ENCODE data around the gene PTGFRN.
"Not testable (repeated sequence)": the region's sequence is repeated elsewhere in the genome, so short reads cannot be mapped to it uniquely, and the experiment has no call there.

The PTGFRN gene

DNA sequence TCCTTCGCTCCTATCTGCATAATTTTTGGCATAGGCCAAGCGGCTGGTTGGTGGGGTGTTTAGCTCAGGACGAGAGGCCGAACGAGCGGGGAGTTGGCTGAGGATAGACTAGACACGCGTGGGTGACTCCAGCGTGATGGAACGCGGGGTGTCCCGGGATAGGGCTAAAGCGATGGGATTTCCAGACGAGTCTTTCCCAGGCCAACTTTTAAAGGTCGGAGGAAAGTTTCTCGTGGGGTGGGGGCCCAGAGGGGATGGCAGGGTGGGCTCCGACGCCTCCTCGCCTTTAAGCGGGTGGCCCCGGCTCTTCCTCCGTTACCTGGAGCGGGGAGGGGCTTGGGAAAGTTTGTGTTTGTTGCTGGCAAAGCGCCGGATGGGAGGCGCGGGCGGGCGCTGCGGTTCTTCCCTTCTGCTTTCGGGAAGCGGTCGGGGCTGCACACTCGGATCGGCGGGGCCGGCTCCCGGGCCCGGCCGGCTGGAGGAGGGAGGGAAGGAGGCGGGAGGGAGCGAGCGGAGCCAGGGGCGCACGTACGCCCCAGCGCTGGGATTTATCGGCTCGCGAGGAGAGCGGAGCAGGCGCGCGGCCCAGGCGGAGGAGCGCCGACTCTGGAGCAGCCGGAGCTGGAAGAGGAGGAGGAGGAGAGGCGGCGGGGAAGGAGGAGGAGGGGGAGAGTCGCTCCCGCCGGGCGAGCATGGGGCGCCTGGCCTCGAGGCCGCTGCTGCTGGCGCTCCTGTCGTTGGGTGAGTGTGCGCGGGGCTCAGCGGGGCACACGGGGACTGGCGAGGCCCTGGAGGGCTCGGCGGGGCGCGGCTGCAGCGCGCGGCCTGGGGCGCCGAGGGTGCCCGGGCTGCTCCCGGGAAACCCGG is at the start of gene PTGFRN:
PTGFRN (plus strand) TSS at position 405 of the 867 bp plus-strand sequence; CDS start at position 693, 288 bp downstream.
- TF ChIP-seq ZNF565 (CRISPR knock-in tag; conservative IDR thresholded peaks at IDR 0.05; ENCODE audit: low read depth) (no peak), CSDC2 (CRISPR knock-in tag; IDR thresholded peaks at IDR 0.05) (no peak), ESRRG (CRISPR knock-in tag; IDR thresholded peaks at IDR 0.05) (no peak), RARB (CRISPR knock-in tag; IDR thresholded peaks at IDR 0.05) (no peak), PATZ1 (CRISPR knock-in tag; IDR thresholded peaks at IDR 0.05; ENCODE audit: borderline replicate concordance) (no peak), TOX (CRISPR knock-in tag; IDR thresholded peaks at IDR 0.05; ENCODE audit: borderline replicate concordance) (no peak), PPARA (CRISPR knock-in tag; IDR thresholded peaks at IDR 0.05; ENCODE audit: borderline replicate concordance) (no peak), POU6F1 (CRISPR knock-in tag; IDR thresholded peaks at IDR 0.05; ENCODE audit: borderline replicate concordance, low read depth) (no peak), GLIS3 (CRISPR knock-in tag; IDR thresholded peaks at IDR 0.05) (no peak), ARNTL (CRISPR knock-in tag; IDR thresholded peaks at IDR 0.05; ENCODE audit: borderline replicate concordance, low read depth) (no peak), ZFP3 (CRISPR knock-in tag; IDR thresholded peaks at IDR 0.05) (no peak), ZNF8 (CRISPR knock-in tag; IDR thresholded peaks at IDR 0.05) (no peak), SNAI2 (CRISPR knock-in tag; IDR thresholded peaks at IDR 0.05) (no peak), ZFP30 (CRISPR knock-in tag; IDR thresholded peaks at IDR 0.05) (no peak), TCF4 (CRISPR knock-in tag; IDR thresholded peaks at IDR 0.05; ENCODE audit: borderline replicate concordance) (no peak), ISL1 (CRISPR knock-in tag; IDR thresholded peaks at IDR 0.05) (no peak), ZC3H10 (CRISPR knock-in tag; IDR thresholded peaks at IDR 0.05) (no peak), OSR1 (CRISPR knock-in tag; IDR thresholded peaks at IDR 0.05) (no peak)
- TF ChIP-seq, protein P1, sequence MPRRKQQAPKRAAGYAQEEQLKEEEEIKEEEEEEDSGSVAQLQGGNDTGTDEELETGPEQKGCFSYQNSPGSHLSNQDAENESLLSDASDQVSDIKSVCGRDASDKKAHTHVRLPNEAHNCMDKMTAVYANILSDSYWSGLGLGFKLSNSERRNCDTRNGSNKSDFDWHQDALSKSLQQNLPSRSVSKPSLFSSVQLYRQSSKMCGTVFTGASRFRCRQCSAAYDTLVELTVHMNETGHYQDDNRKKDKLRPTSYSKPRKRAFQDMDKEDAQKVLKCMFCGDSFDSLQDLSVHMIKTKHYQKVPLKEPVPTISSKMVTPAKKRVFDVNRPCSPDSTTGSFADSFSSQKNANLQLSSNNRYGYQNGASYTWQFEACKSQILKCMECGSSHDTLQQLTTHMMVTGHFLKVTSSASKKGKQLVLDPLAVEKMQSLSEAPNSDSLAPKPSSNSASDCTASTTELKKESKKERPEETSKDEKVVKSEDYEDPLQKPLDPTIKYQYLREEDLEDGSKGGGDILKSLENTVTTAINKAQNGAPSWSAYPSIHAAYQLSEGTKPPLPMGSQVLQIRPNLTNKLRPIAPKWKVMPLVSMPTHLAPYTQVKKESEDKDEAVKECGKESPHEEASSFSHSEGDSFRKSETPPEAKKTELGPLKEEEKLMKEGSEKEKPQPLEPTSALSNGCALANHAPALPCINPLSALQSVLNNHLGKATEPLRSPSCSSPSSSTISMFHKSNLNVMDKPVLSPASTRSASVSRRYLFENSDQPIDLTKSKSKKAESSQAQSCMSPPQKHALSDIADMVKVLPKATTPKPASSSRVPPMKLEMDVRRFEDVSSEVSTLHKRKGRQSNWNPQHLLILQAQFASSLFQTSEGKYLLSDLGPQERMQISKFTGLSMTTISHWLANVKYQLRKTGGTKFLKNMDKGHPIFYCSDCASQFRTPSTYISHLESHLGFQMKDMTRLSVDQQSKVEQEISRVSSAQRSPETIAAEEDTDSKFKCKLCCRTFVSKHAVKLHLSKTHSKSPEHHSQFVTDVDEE (CRISPR knock-in tag; IDR thresholded peaks at IDR 0.05), result no peak
- TF ChIP-seq, protein P2, sequence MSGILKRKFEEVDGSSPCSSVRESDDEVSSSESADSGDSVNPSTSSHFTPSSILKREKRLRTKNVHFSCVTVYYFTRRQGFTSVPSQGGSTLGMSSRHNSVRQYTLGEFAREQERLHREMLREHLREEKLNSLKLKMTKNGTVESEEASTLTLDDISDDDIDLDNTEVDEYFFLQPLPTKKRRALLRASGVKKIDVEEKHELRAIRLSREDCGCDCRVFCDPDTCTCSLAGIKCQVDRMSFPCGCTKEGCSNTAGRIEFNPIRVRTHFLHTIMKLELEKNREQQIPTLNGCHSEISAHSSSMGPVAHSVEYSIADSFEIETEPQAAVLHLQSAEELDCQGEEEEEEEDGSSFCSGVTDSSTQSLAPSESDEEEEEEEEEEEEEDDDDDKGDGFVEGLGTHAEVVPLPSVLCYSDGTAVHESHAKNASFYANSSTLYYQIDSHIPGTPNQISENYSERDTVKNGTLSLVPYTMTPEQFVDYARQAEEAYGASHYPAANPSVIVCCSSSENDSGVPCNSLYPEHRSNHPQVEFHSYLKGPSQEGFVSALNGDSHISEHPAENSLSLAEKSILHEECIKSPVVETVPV (CRISPR knock-in tag; IDR thresholded peaks at IDR 0.05), result no peak
- peak; percentile 81 for ATAC-seq

GRCh38 chr1:116860167-116860566 is 49.5 kb upstream of the PTGFRN start:
- ATAC-seq, result not testable (repeated sequence)

- TF ChIP-seq TOX (CRISPR knock-in tag; IDR thresholded peaks at IDR 0.05; ENCODE audit: borderline replicate concordance), result no peak
- TF ChIP-seq SNAI2 (CRISPR knock-in tag; IDR thresholded peaks at IDR 0.05), result no peak
- TF ChIP-seq ARNTL (CRISPR knock-in tag; IDR thresholded peaks at IDR 0.05; ENCODE audit: borderline replicate concordance, low read depth), result no peak
- TF ChIP-seq ZC3H10 (CRISPR knock-in tag; IDR thresholded peaks at IDR 0.05), result no peak
- TF ChIP-seq, protein P2 (CRISPR knock-in tag; IDR thresholded peaks at IDR 0.05), result no peak
- no peak for TF ChIP-seq ZFP30 (CRISPR knock-in tag; IDR thresholded peaks at IDR 0.05)
- TF ChIP-seq ZFP3 (CRISPR knock-in tag; IDR thresholded peaks at IDR 0.05), result no peak
- TF ChIP-seq TCF4 (CRISPR knock-in tag; IDR thresholded peaks at IDR 0.05; ENCODE audit: borderline replicate concordance), result no peak
- no peak for TF ChIP-seq ISL1 (CRISPR knock-in tag; IDR thresholded peaks at IDR 0.05)
- no peak for TF ChIP-seq BACH2 (CRISPR knock-in tag; IDR thresholded peaks at IDR 0.05; ENCODE audit: borderline replicate concordance)
- TF ChIP-seq ESRRG (CRISPR knock-in tag; IDR thresholded peaks at IDR 0.05), result no peak
- no peak for TF ChIP-seq ZNF70 (CRISPR knock-in tag; IDR thresholded peaks at IDR 0.05)
- TF ChIP-seq PPARA (CRISPR knock-in tag; IDR thresholded peaks at IDR 0.05; ENCODE audit: borderline replicate concordance), result no peak
- TF ChIP-seq ZNF8 (CRISPR knock-in tag; IDR thresholded peaks at IDR 0.05), result no peak
- no peak for TF ChIP-seq CSDC2 (CRISPR knock-in tag; IDR thresholded peaks at IDR 0.05)
- TF ChIP-seq RARB (CRISPR knock-in tag; IDR thresholded peaks at IDR 0.05), result no peak
- TF ChIP-seq PATZ1 (CRISPR knock-in tag; IDR thresholded peaks at IDR 0.05; ENCODE audit: borderline replicate concordance), result no peak
- TF ChIP-seq ZNF565 (CRISPR knock-in tag; conservative IDR thresholded peaks at IDR 0.05; ENCODE audit: low read depth), result no peak
- no peak for ATAC-seq
Measured at GRCh38 chr1:116861137-116861536, 48.6 kb upstream of the PTGFRN start.

DNA sequence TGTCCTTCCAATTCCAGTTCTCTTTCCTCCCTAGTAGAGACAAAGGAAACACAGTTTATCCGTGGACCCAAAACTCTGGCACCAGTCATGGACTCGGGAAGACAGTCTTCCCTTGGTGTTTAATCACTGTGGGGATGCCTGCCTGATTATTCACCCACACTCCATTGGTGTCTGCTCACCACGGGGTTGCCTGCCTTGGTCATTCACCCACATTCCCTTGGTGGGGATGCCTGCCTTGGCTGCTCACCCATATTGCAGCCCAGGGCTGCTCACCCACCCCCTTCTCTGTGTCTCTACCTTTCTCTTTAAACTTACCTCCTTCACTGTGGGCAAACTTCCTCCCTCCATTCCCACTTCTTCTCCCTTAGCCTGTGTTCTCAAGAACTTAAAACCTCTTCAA is 46.7 kb upstream of the PTGFRN start:
- ATAC-seq, result not testable (repeated sequence)

DNA sequence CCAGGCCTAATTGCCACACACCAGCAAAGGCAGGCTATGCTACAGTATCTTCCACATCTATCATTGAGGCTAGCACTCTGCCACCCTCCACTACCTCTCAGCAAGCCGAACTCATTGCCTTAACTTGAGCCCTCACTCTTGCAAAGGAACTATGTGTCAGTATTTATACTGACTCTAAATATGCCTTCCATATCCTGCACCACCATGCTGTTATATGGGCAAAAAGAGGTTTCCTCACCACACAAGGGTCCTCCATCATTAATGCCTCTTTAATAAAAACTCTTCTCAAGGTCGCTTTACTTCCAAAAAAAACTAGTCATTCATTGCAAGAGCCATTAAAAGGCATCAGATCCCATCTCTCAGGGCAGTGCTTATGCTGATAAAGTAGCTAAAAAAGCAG is 43.2 kb upstream of the PTGFRN start:
- ATAC-seq, result not testable (repeated sequence)
